ENCODE measurements around the gene TMEM156. TPM values are rescaled to one million over a fixed set of nuclear protein-coding genes. Genes with fewer than 3 reads are reported as not detected.

The TMEM156 gene
- total RNA-seq, 6 experiments from 2014 or later = 0.07 to 0.48 (median 0.41) TPM

DNA sequence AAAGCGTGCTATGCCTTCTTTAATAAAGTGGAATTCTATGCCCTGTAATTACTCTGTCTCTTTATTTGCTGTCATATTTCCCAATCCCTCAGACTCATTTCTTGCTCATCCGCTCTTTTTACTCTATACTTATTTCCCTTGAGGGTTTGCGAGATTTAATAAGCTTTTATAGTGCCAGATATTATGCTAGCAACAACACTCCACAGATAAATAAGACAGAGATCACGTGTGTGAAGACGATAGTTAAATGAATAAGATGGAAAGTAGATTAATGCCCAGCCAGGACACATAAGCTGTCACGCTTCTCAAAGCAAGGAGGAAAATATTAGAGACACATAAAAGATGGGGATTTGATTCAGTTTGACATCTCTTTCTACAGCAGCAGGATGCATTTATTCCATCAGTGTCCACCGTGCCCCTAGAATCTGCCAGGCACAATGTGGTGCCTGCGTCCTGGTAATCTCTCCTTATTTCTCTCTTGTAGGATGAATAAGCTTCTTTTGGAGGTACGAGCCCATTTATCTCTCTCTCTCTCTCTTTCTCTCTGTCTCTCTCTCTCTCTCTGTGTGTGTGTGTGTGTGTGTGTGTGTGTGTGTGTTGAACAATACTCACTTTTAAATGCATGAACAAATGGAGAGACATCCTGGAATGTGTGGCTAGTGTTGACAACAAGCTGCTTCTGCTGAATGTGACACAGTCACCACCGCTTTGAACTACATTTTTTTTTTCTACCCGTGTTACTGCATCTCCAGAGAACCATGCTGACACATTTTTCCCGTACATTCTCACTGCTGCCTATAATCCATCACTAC lies 48.2 kb downstream of the TMEM156 start:
- no peaks in the 10 kb centered on the region for H3K36me3 Mint-ChIP-seq (ENCODE audit: low read depth)
- DNase-seq = peak; percentile 53
- no peaks in the 10 kb centered on the region for H3K9me3 Mint-ChIP-seq
- TF ChIP-seq, protein P1, sequence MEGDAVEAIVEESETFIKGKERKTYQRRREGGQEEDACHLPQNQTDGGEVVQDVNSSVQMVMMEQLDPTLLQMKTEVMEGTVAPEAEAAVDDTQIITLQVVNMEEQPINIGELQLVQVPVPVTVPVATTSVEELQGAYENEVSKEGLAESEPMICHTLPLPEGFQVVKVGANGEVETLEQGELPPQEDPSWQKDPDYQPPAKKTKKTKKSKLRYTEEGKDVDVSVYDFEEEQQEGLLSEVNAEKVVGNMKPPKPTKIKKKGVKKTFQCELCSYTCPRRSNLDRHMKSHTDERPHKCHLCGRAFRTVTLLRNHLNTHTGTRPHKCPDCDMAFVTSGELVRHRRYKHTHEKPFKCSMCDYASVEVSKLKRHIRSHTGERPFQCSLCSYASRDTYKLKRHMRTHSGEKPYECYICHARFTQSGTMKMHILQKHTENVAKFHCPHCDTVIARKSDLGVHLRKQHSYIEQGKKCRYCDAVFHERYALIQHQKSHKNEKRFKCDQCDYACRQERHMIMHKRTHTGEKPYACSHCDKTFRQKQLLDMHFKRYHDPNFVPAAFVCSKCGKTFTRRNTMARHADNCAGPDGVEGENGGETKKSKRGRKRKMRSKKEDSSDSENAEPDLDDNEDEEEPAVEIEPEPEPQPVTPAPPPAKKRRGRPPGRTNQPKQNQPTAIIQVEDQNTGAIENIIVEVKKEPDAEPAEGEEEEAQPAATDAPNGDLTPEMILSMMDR (IDR thresholded peaks at IDR 0.05) = no peak
- peak overlapping the region; percentile 74; the same call in 1 of the 2 replicates for H3K27ac Mint-ChIP-seq
- H3K27me3 Mint-ChIP-seq (ENCODE audit: insufficient read depth) = no peaks in the 10 kb centered on the region
- H3K4me1 Mint-ChIP-seq (ENCODE audit: low read depth) = peaks cover 72% of the 10 kb centered on the region
- peak overlapping the region; percentile 57; the same call in 1 of the 2 replicates for H3K4me3 Mint-ChIP-seq

DNA sequence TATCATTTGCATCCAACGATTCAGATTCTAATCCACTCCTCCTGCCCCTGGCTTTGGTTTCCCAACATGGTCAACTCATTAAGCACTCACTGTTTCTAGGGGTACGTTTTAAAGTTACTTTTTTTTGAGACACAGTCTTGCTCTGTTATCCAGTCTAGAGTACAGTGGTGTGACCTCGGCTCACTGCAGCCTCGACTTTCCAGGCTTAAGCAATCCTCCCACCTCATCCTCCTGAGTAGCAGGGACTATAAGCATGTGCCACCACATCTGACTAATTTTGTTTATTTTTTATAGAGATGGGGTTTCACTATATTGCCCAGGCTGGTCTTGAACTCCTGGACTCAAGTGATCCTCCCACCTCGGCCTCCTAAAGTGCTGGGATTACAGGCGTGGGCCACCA lies 48.9 kb downstream of the TMEM156 start:
- Mint-ChIP-seq H3K4me3 (no peak overlapping the region), H3K36me3 (ENCODE audit: low read depth) (no peaks in the 10 kb centered on the region), H3K9me3 (no peaks in the 10 kb centered on the region), H3K4me1 (ENCODE audit: low read depth) (peaks cover 66% of the 10 kb centered on the region), H3K27ac (peak overlapping the region; percentile 74), H3K27me3 (ENCODE audit: insufficient read depth) (no peaks in the 10 kb centered on the region)
- no peak for DNase-seq
- TF ChIP-seq, protein P1 (IDR thresholded peaks at IDR 0.05) = no peak

DNA sequence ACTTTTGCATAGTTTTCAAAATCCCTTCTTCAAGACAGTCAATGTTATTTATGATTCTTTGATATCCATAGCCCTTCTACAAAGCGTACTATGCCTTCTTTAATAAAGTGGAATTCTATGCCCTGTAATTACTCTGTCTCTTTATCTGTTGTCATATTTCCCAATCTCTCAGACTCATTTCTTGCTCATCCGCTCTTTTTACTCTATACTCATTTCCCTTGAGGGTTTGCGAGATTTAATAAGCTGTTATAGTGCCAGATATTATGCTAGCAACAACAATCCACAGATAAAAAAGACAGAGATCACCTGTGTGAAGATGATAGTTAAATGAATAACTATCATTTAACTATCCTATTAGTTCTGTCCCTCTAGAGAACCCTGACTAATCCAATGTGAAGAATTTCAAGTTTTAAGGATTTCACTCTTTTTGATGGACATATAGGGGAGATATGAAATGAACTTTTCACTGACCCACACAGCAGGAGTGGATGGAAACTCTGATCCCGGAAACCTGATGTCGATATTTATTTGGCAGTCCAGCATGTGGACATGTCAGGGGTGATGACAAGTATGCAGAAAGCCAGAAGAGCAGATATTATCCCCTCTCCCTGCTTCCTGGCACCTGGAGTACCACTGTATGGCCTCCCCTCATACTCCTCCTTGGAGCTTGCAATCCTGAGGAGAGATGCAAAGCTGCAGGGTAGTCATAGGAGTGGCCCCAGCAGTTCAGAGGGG lies 49.7 kb downstream of the TMEM156 start:
- no peak overlapping the region; the same call in 1 of the 2 replicates for H3K27ac Mint-ChIP-seq
- H3K36me3 Mint-ChIP-seq (ENCODE audit: low read depth) = no peaks in the 10 kb centered on the region
- DNase-seq = no peak
- TF ChIP-seq, protein P1 (IDR thresholded peaks at IDR 0.05) = no peak
- H3K4me3 Mint-ChIP-seq = no peak overlapping the region
- no peaks in the 10 kb centered on the region for H3K27me3 Mint-ChIP-seq (ENCODE audit: insufficient read depth)
- no peaks in the 10 kb centered on the region for H3K9me3 Mint-ChIP-seq
- H3K4me1 Mint-ChIP-seq (ENCODE audit: low read depth) = peaks cover 66% of the 10 kb centered on the region

DNA sequence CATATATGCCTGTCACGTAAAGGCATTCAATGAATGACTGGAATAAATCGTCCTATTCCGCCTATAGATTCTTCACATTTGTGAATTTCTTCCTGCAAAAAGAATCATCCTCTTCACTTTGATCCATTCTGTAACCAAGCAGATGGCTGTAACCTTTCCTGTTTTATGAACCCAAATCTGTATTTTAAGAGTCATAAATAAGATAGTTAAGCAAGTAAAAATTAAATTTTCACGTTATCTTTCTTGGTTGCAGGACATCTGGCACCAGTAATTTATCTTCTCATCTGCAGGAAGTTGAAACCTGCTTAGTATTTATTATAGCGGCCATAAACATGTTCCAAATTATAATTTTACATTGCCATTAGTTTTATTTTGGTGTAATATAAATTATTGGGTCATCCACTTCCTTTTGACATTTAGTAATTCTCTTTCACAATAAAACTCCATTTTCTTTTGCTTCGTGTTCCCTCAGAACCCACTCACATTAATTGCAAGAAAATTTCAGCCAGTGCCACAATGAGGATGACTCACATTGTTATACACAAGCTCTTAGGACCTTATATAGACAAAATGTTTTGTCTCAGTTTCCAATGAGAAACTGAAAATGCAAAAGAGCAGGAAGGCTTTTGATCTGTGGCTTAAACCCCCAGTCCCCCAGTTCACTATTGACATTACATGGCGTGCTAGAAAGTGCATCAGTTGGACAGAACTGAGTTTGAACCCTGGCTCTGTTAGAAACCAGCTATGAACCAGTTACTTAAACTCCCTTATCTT lies 51.1 kb downstream of the TMEM156 start:
- Mint-ChIP-seq H3K4me1 (ENCODE audit: low read depth) (peaks cover 63% of the 10 kb centered on the region), H3K27ac (peak overlapping the region; percentile 77), H3K36me3 (ENCODE audit: low read depth) (no peaks in the 10 kb centered on the region), H3K4me3 (peak overlapping the region; percentile 55; the same call in 1 of the 2 replicates), H3K9me3 (no peaks in the 10 kb centered on the region), H3K27me3 (ENCODE audit: insufficient read depth) (peaks cover 2% of the 10 kb centered on the region; the same call in 1 of the 2 replicates)
- TF ChIP-seq, protein P1 (IDR thresholded peaks at IDR 0.05) = no peak
- DNase-seq = peak; percentile 63

DNA sequence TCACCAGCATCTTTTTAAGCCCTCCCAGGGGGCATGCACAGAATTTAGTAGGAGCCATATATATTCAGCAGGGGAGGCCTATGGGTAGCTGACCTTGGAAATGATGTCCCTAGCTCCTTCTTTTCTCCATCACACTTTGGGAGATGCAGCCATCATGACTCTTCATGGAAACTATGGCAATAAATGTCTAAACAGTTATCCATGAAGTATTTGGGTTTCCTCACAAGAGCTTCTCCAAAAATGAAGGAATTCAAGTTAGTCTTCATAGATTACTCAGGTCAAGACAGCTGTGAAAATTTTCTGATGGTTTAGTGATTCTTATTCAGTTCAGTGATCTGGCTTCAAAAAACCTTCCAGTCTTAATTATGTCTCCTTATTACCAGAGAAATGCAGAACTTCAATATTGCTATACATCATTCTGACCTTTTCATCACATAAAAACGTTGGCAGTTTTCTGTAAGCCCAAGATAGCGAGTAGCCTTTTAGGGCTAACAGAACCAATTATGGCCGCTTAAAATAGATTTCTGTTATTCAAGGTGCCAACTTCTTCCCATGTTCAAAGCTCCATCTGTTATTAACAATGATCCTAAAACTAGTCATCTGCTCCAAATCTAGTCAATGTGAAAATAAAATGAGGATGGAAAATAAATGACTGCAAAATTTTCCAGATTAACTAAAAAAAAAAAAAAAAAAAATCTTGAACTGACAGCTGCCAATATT lies 52.5 kb downstream of the TMEM156 start:
- DNase-seq = no peak
- peaks cover 55% of the 10 kb centered on the region for H3K4me1 Mint-ChIP-seq (ENCODE audit: low read depth)
- peaks cover 2% of the 10 kb centered on the region; the same call in 1 of the 2 replicates for H3K27me3 Mint-ChIP-seq (ENCODE audit: insufficient read depth)
- no peak overlapping the region; the same call in 1 of the 2 replicates for H3K27ac Mint-ChIP-seq
- no peaks in the 10 kb centered on the region for H3K36me3 Mint-ChIP-seq (ENCODE audit: low read depth)
- H3K4me3 Mint-ChIP-seq = no peak overlapping the region
- no peaks in the 10 kb centered on the region for H3K9me3 Mint-ChIP-seq
- TF ChIP-seq, protein P1 (IDR thresholded peaks at IDR 0.05) = no peak

Measured in HFFc6 (cell line).